Measurements from ENCODE around the gene CFAP46.
A peak's percentile ranks its signal among the peaks of the same experiment; 100 is the strongest.
"Not testable (repeated sequence)": the region's sequence is repeated elsewhere in the genome, so short reads cannot be mapped to it uniquely, and the experiment has no call there.

The CFAP46 gene

GRCh38 chr10:132860532-132860931 is 81.8 kb downstream of the CFAP46 start:
- no peak for DNase-seq

GRCh38 chr10:132859084-132859855 is 83.1 kb downstream of the CFAP46 start:
- no peak for DNase-seq

- DNase-seq = no peak
Observed at GRCh38 chr10:132858121-132859081, 84.0 kb downstream of the CFAP46 start.

GRCh38 chr10:132856869-132857524 is 85.4 kb downstream of the CFAP46 start:
- no peak for DNase-seq

- DNase-seq = no peak
Observed at GRCh38 chr10:132855889-132856288, 86.5 kb downstream of the CFAP46 start.

- DNase-seq = peak; percentile 3
Observed at GRCh38 chr10:132851451-132851850, 90.9 kb downstream of the CFAP46 start.

- DNase-seq = no peak
Observed at GRCh38 chr10:132850896-132851295, 91.5 kb downstream of the CFAP46 start.

- DNase-seq = peak; percentile 8
Observed at GRCh38 chr10:132850246-132850645, 92.1 kb downstream of the CFAP46 start.

GRCh38 chr10:132849546-132850031 is 92.8 kb downstream of the CFAP46 start:
- no peak for DNase-seq

- DNase-seq = no peak
Observed at GRCh38 chr10:132848951-132849545, 93.3 kb downstream of the CFAP46 start.

- DNase-seq = no peak
Observed at GRCh38 chr10:132848291-132848701, 94.1 kb downstream of the CFAP46 start.

GRCh38 chr10:132847856-132848255 is 94.5 kb downstream of the CFAP46 start:
- DNase-seq = no peak

- no peak for DNase-seq
Observed at GRCh38 chr10:132847416-132847777, 95.0 kb downstream of the CFAP46 start.

- DNase-seq = no peak
Observed at GRCh38 chr10:132846631-132847415, 95.5 kb downstream of the CFAP46 start.

- DNase-seq = no peak
Observed at GRCh38 chr10:132845780-132846595, 96.4 kb downstream of the CFAP46 start.

- DNase-seq = no peak
Observed at GRCh38 chr10:132845041-132845551, 97.3 kb downstream of the CFAP46 start.

- DNase-seq = no peak
Observed at GRCh38 chr10:132844069-132844809, 98.1 kb downstream of the CFAP46 start.

- DNase-seq = not testable (repeated sequence)
Observed at GRCh38 chr10:132843276-132843675, 99.1 kb downstream of the CFAP46 start.

- DNase-seq = no peak
Observed at GRCh38 chr10:132842397-132842796, 100.0 kb downstream of the CFAP46 start.

GRCh38 chr10:132841615-132841975 is 100.8 kb downstream of the CFAP46 start:
- no peak for DNase-seq
